ENCODE measurements around the gene ORMDL2.
A peak's percentile ranks its signal among the peaks of the same experiment; 100 is the strongest.
"Not testable (repeated sequence)": the region's sequence is repeated elsewhere in the genome, so short reads cannot be mapped to it uniquely, and the experiment has no call there.

The ORMDL2 gene

GRCh38 chr12:55834400-55834799 lies 16.6 kb downstream of the ORMDL2 start:
- H3K14ac ChIP-seq (ENCODE audit: low read length); H3K36me3 ChIP-seq (replicated peaks in 1 of 2; ENCODE audit: control insufficient read depth in 2 of 2, insufficient read depth in 2 of 2, low read length in 2 of 2); H3K27ac ChIP-seq (replicated peaks; ENCODE audit: low read length); H4K8ac ChIP-seq (ENCODE audit: low read depth, low read length); H3K23ac ChIP-seq (ENCODE audit: low read depth, low read length, poor library complexity); H3K4ac ChIP-seq (ENCODE audit: low read length); H3K4me2 ChIP-seq (ENCODE audit: insufficient read depth, low read length, poor library complexity, severe bottlenecking); DNase-seq (ENCODE audit: low spot score); H3K18ac ChIP-seq (ENCODE audit: low read length); H2BK120ac ChIP-seq (ENCODE audit: low read depth, low read length); H3K4me3 ChIP-seq (ENCODE audit: low read length in 2 of 2); H2AK5ac ChIP-seq (ENCODE audit: low read depth, low read length); H2BK15ac ChIP-seq (ENCODE audit: low read length); H2AFZ ChIP-seq (ENCODE audit: low read length); H3K79me1 ChIP-seq (ENCODE audit: low read depth, low read length); H3K9me3 ChIP-seq (replicated peaks in 1 of 2; ENCODE audit: control insufficient read depth in 2 of 2, insufficient read depth in 1 of 2, low read depth in 1 of 2, low read length in 2 of 2); H4K91ac ChIP-seq (ENCODE audit: low read depth, low read length, poor library complexity); H3K27me3 ChIP-seq (ENCODE audit: control insufficient read depth in 3 of 3, insufficient read depth in 3 of 3, low read depth in 1 of 3, low read length in 3 of 3); H2BK12ac ChIP-seq (ENCODE audit: low read length); H3K9ac ChIP-seq (ENCODE audit: low read depth, low read length, poor library complexity): not testable (repeated sequence)
- H3K4me1 ChIP-seq (ENCODE audit: control insufficient read depth in 2 of 2, insufficient read depth in 1 of 2, low read depth in 1 of 2, low read length in 2 of 2) = peaks cover 5 to 10% of the 10 kb centered on the region in 2 donors
- H2BK5ac ChIP-seq (ENCODE audit: low read length) = peak overlapping the region; percentile 2
- WGBS, 2 donors (ENCODE audit: extremely low coverage in 2 of 2, insufficient read length in 2 of 2, insufficient replicate concordance in 1 of 2) = no CpG with 5 or more reads among the region's 6 CpGs

GRCh38 chr12:55838361-55838760 lies 20.5 kb downstream of the ORMDL2 start:
- Histone ChIP-seq H3K4me1 (ENCODE audit: control insufficient read depth in 2 of 2, insufficient read depth in 1 of 2, low read depth in 1 of 2, low read length in 2 of 2) (peaks cover 6% of the 10 kb centered on the region in 2 donors), H3K36me3 (replicated peaks in 1 of 2; ENCODE audit: control insufficient read depth in 2 of 2, insufficient read depth in 2 of 2, low read length in 2 of 2) (no peaks in the 10 kb centered on the region), H2AFZ (ENCODE audit: low read length) (no peak overlapping the region), H3K27me3 (ENCODE audit: control insufficient read depth in 3 of 3, insufficient read depth in 3 of 3, low read depth in 1 of 3, low read length in 3 of 3) (peaks cover 0 to 11% (median 0%) of the 10 kb centered on the region in 3 experiments), H3K4me3 (ENCODE audit: low read length in 2 of 2) (no peak overlapping the region), H2AK5ac (ENCODE audit: low read depth, low read length) (no peak overlapping the region), H3K14ac (ENCODE audit: low read length) (no peak overlapping the region), H2BK12ac (ENCODE audit: low read length) (no peak overlapping the region), H4K8ac (ENCODE audit: low read depth, low read length) (no peak overlapping the region), H3K9me3 (replicated peaks in 1 of 2; ENCODE audit: control insufficient read depth in 2 of 2, insufficient read depth in 1 of 2, low read depth in 1 of 2, low read length in 2 of 2) (peaks cover 0 to 5% of the 10 kb centered on the region in 2 donors), H3K27ac (replicated peaks; ENCODE audit: low read length) (no peak overlapping the region), H3K4ac (ENCODE audit: low read length) (no peak overlapping the region), H3K9ac (ENCODE audit: low read depth, low read length, poor library complexity) (no peak overlapping the region), H4K91ac (ENCODE audit: low read depth, low read length, poor library complexity) (no peak overlapping the region), H3K18ac (ENCODE audit: low read length) (no peak overlapping the region), H2BK120ac (ENCODE audit: low read depth, low read length) (no peak overlapping the region), H3K79me1 (ENCODE audit: low read depth, low read length) (no peaks in the 10 kb centered on the region), H2BK5ac (ENCODE audit: low read length) (no peak overlapping the region), H3K4me2 (ENCODE audit: insufficient read depth, low read length, poor library complexity, severe bottlenecking) (no peak overlapping the region), H2BK15ac (ENCODE audit: low read length) (no peak overlapping the region), H3K23ac (ENCODE audit: low read depth, low read length, poor library complexity) (no peak overlapping the region)
- DNase-seq (ENCODE audit: low spot score) = no peak
- no CpG with 5 or more reads among the region's 3 CpGs for WGBS, 2 donors (ENCODE audit: extremely low coverage in 2 of 2, insufficient read length in 2 of 2, insufficient replicate concordance in 1 of 2)

GRCh38 chr12:55839345-55840140 lies 21.7 kb downstream of the ORMDL2 start:
- no peak overlapping the region for H2AK5ac ChIP-seq (ENCODE audit: low read depth, low read length)
- H3K27me3 ChIP-seq (ENCODE audit: control insufficient read depth in 3 of 3, insufficient read depth in 3 of 3, low read depth in 1 of 3, low read length in 3 of 3) = peaks cover 0 to 11% (median 0%) of the 10 kb centered on the region in 3 experiments
- H2BK15ac ChIP-seq (ENCODE audit: low read length) = no peak overlapping the region
- H3K14ac ChIP-seq (ENCODE audit: low read length) = no peak overlapping the region
- no CpG with 5 or more reads among the region's 11 CpGs for WGBS, 2 donors (ENCODE audit: extremely low coverage in 2 of 2, insufficient read length in 2 of 2, insufficient replicate concordance in 1 of 2)
- no peak overlapping the region for H2BK5ac ChIP-seq (ENCODE audit: low read length)
- H2BK120ac ChIP-seq (ENCODE audit: low read depth, low read length) = no peak overlapping the region
- H4K8ac ChIP-seq (ENCODE audit: low read depth, low read length) = no peak overlapping the region
- peaks cover 6% of the 10 kb centered on the region in 2 donors for H3K4me1 ChIP-seq (ENCODE audit: control insufficient read depth in 2 of 2, insufficient read depth in 1 of 2, low read depth in 1 of 2, low read length in 2 of 2)
- H3K18ac ChIP-seq (ENCODE audit: low read length) = peak overlapping the region; percentile 75
- DNase-seq (ENCODE audit: low spot score) = no peak
- H3K9ac ChIP-seq (ENCODE audit: low read depth, low read length, poor library complexity) = peak overlapping the region; percentile 44
- H2AFZ ChIP-seq (ENCODE audit: low read length) = no peak overlapping the region
- no peak overlapping the region for H3K4me3 ChIP-seq (ENCODE audit: low read length in 2 of 2)
- peaks cover 0 to 5% of the 10 kb centered on the region in 2 donors for H3K9me3 ChIP-seq (replicated peaks in 1 of 2; ENCODE audit: control insufficient read depth in 2 of 2, insufficient read depth in 1 of 2, low read depth in 1 of 2, low read length in 2 of 2)
- no peaks in the 10 kb centered on the region for H3K79me1 ChIP-seq (ENCODE audit: low read depth, low read length)
- no peak overlapping the region for H4K91ac ChIP-seq (ENCODE audit: low read depth, low read length, poor library complexity)
- no peak overlapping the region for H3K23ac ChIP-seq (ENCODE audit: low read depth, low read length, poor library complexity)
- no peak overlapping the region for H3K4ac ChIP-seq (ENCODE audit: low read length)
- no peak overlapping the region for H3K27ac ChIP-seq (replicated peaks; ENCODE audit: low read length)
- H3K36me3 ChIP-seq (replicated peaks in 1 of 2; ENCODE audit: control insufficient read depth in 2 of 2, insufficient read depth in 2 of 2, low read length in 2 of 2) = no peaks in the 10 kb centered on the region
- H3K4me2 ChIP-seq (ENCODE audit: insufficient read depth, low read length, poor library complexity, severe bottlenecking) = no peak overlapping the region
- H2BK12ac ChIP-seq (ENCODE audit: low read length) = no peak overlapping the region

- no peak overlapping the region for H2BK120ac ChIP-seq (ENCODE audit: low read depth, low read length)
- H2BK12ac ChIP-seq (ENCODE audit: low read length) = no peak overlapping the region
- peaks cover 0 to 5% of the 10 kb centered on the region in 2 donors for H3K9me3 ChIP-seq (replicated peaks in 1 of 2; ENCODE audit: control insufficient read depth in 2 of 2, insufficient read depth in 1 of 2, low read depth in 1 of 2, low read length in 2 of 2)
- H2AK5ac ChIP-seq (ENCODE audit: low read depth, low read length) = peak overlapping the region; percentile 61
- H3K9ac ChIP-seq (ENCODE audit: low read depth, low read length, poor library complexity) = no peak overlapping the region
- H2BK15ac ChIP-seq (ENCODE audit: low read length) = peak overlapping the region; percentile 57
- no CpG with 5 or more reads among the region's 11 CpGs for WGBS, 2 donors (ENCODE audit: extremely low coverage in 2 of 2, insufficient read length in 2 of 2, insufficient replicate concordance in 1 of 2)
- no peak overlapping the region for H2AFZ ChIP-seq (ENCODE audit: low read length)
- H3K18ac ChIP-seq (ENCODE audit: low read length) = no peak overlapping the region
- H3K36me3 ChIP-seq (replicated peaks in 1 of 2; ENCODE audit: control insufficient read depth in 2 of 2, insufficient read depth in 2 of 2, low read length in 2 of 2) = no peaks in the 10 kb centered on the region
- H3K79me1 ChIP-seq (ENCODE audit: low read depth, low read length) = no peaks in the 10 kb centered on the region
- H3K14ac ChIP-seq (ENCODE audit: low read length) = peak overlapping the region; percentile 43
- no peak overlapping the region for H3K23ac ChIP-seq (ENCODE audit: low read depth, low read length, poor library complexity)
- no peak overlapping the region for H3K4ac ChIP-seq (ENCODE audit: low read length)
- peak overlapping the region; percentile 20 for H2BK5ac ChIP-seq (ENCODE audit: low read length)
- H4K91ac ChIP-seq (ENCODE audit: low read depth, low read length, poor library complexity) = no peak overlapping the region
- H3K4me2 ChIP-seq (ENCODE audit: insufficient read depth, low read length, poor library complexity, severe bottlenecking) = no peak overlapping the region
- no peak overlapping the region for H3K4me3 ChIP-seq (ENCODE audit: low read length in 2 of 2)
- no peak overlapping the region for H3K27ac ChIP-seq (replicated peaks; ENCODE audit: low read length)
- H3K4me1 ChIP-seq (ENCODE audit: control insufficient read depth in 2 of 2, insufficient read depth in 1 of 2, low read depth in 1 of 2, low read length in 2 of 2) = peaks cover 6 to 9% of the 10 kb centered on the region in 2 donors
- peaks cover 0 to 11% (median 0%) of the 10 kb centered on the region in 3 experiments for H3K27me3 ChIP-seq (ENCODE audit: control insufficient read depth in 3 of 3, insufficient read depth in 3 of 3, low read depth in 1 of 3, low read length in 3 of 3)
- DNase-seq (ENCODE audit: low spot score) = no peak
- no peak overlapping the region for H4K8ac ChIP-seq (ENCODE audit: low read depth, low read length)
Measured at GRCh38 chr12:55840581-55841351, 22.9 kb downstream of the ORMDL2 start.
